ENCODE data around the gene GUCY1A1. TPM values are rescaled to one million over a fixed set of nuclear protein-coding genes. Genes with fewer than 3 reads are reported as not detected.

The GUCY1A1 gene
- total RNA-seq, 2 experiments from 2014 or later, result not detected

GRCh38 chr4:155769090-155769489 lies 102.4 kb downstream of the GUCY1A1 start:
- H3K4me3 Mint-ChIP-seq, result no peak overlapping the region
- H3K9me3 Mint-ChIP-seq (ENCODE audit: low read depth), result no peaks in the 10 kb centered on the region
- no peaks in the 10 kb centered on the region for H3K4me1 Mint-ChIP-seq
- no peak for ATAC-seq
- peaks cover 2% of the 10 kb centered on the region for H3K27me3 Mint-ChIP-seq
- ChIA-PET CTCF (interaction anchor here (1.4 kb wide), 1 partner anchor 18 kb away, joined by 6 read pairs; no protein-coding TSS in a partner anchor), POLR2A (no interaction called here)
- no peaks in the 10 kb centered on the region for H3K36me3 Mint-ChIP-seq (ENCODE audit: low read depth)
- no peak for DNase-seq
- intact Hi-C loops (cut with DNase I, micrococcal nuclease), result no loop called here
- no peak overlapping the region for H3K27ac Mint-ChIP-seq

GRCh38 chr4:155772459-155773195 lies 106.0 kb downstream of the GUCY1A1 start:
- no peaks in the 10 kb centered on the region for H3K9me3 Mint-ChIP-seq (ENCODE audit: low read depth)

GRCh38 chr4:155773196-155773800 lies 106.7 kb downstream of the GUCY1A1 start:
- H3K27me3 Mint-ChIP-seq, result no peaks in the 10 kb centered on the region
- DNase-seq, result no peak
- no peaks in the 10 kb centered on the region for H3K9me3 Mint-ChIP-seq (ENCODE audit: low read depth)
- H3K4me1 Mint-ChIP-seq, result no peaks in the 10 kb centered on the region
- ATAC-seq, result no peak
- H3K27ac Mint-ChIP-seq, result no peak overlapping the region
- no peaks in the 10 kb centered on the region for H3K36me3 Mint-ChIP-seq (ENCODE audit: low read depth)
- ChIA-PET CTCF (interaction anchor here (0.6 to 1.0 kb wide), 2 partner anchors 16 to 1204 kb away, joined by 3 read pairs; no protein-coding TSS in a partner anchor), POLR2A (no interaction called here)
- no peak overlapping the region for H3K4me3 Mint-ChIP-seq
- intact Hi-C loops (cut with DNase I, micrococcal nuclease), result no loop called here

More at GRCh38 chr4:155772459-155773195, 106.0 kb downstream of the GUCY1A1 start:
- no peak for ATAC-seq
- no peak overlapping the region for H3K27ac Mint-ChIP-seq
- intact Hi-C loops (cut with DNase I, micrococcal nuclease), result no loop called here
- H3K4me1 Mint-ChIP-seq, result no peaks in the 10 kb centered on the region
- POLR2A ChIA-PET, result no interaction called here
- DNase-seq, result no peak
- H3K27me3 Mint-ChIP-seq, result no peaks in the 10 kb centered on the region
- H3K36me3 Mint-ChIP-seq (ENCODE audit: low read depth), result no peaks in the 10 kb centered on the region
- CTCF ChIA-PET, result interaction anchor here (0.6 to 1.0 kb wide), 2 partner anchors 17 to 1204 kb away, joined by 3 read pairs; no protein-coding TSS in a partner anchor
- no peak overlapping the region for H3K4me3 Mint-ChIP-seq

GRCh38 chr4:155774033-155774432 lies 107.4 kb downstream of the GUCY1A1 start:
- Mint-ChIP-seq H3K27me3 (no peaks in the 10 kb centered on the region), H3K27ac (no peak overlapping the region), H3K9me3 (ENCODE audit: low read depth) (no peaks in the 10 kb centered on the region), H3K36me3 (ENCODE audit: low read depth) (no peaks in the 10 kb centered on the region), H3K4me3 (no peak overlapping the region), H3K4me1 (no peaks in the 10 kb centered on the region)
- ChIA-PET POLR2A (no interaction called here), CTCF (interaction anchor here (1.0 kb wide), 1 partner anchor 15 kb away, joined by 3 read pairs; no protein-coding TSS in a partner anchor)
- intact Hi-C loops (cut with DNase I, micrococcal nuclease), result no loop called here
- ATAC-seq (no peak), DNase-seq (no peak)

- ChIA-PET POLR2A (no interaction called here), CTCF (interaction anchor here (0.6 to 1.2 kb wide), 3 partner anchors 24 to 181 kb away, joined by 3 to 4 read pairs (median 4); no protein-coding TSS in a partner anchor)
These were observed 111.5 kb downstream of the GUCY1A1 start for GRCh38 chr4:155777971-155778735.

GRCh38 chr4:155780775-155781174 lies 114.1 kb downstream of the GUCY1A1 start:
- Mint-ChIP-seq H3K9me3 (ENCODE audit: low read depth) (no peaks in the 10 kb centered on the region), H3K4me1 (no peaks in the 10 kb centered on the region), H3K27ac (no peak overlapping the region), H3K27me3 (peaks cover 4% of the 10 kb centered on the region), H3K36me3 (ENCODE audit: low read depth) (no peaks in the 10 kb centered on the region), H3K4me3 (no peak overlapping the region)
- POLR2A ChIA-PET, result no interaction called here
- intact Hi-C loops (cut with DNase I, micrococcal nuclease), result loop anchor here in 1 of 2 experiments (10.0 kb wide), 1 partner anchor 246 kb away; no protein-coding TSS in a partner anchor
- ATAC-seq, result no peak
- CTCF ChIA-PET, result no interaction called here
- DNase-seq, result no peak

More at GRCh38 chr4:155777971-155778735, 111.5 kb downstream of the GUCY1A1 start:
- Mint-ChIP-seq H3K27me3 (peaks cover 4% of the 10 kb centered on the region), H3K9me3 (ENCODE audit: low read depth) (no peaks in the 10 kb centered on the region), H3K27ac (no peak overlapping the region), H3K4me3 (no peak overlapping the region), H3K4me1 (no peaks in the 10 kb centered on the region), H3K36me3 (ENCODE audit: low read depth) (no peaks in the 10 kb centered on the region)
- ATAC-seq (no peak), DNase-seq (no peak)
- intact Hi-C loops (cut with DNase I, micrococcal nuclease), result no loop called here

GRCh38 chr4:155781249-155781831 lies 114.7 kb downstream of the GUCY1A1 start:
- intact Hi-C loops (cut with DNase I, micrococcal nuclease), result loop anchor here in 1 of 2 experiments (10.0 kb wide), 1 partner anchor 247 kb away; no protein-coding TSS in a partner anchor
- H3K9me3 Mint-ChIP-seq (ENCODE audit: low read depth), result no peaks in the 10 kb centered on the region
- H3K36me3 Mint-ChIP-seq (ENCODE audit: low read depth), result no peaks in the 10 kb centered on the region
- ChIA-PET POLR2A (no interaction called here), CTCF (interaction anchor here (0.9 kb wide), 1 partner anchor 19 kb away, joined by 3 read pairs; no protein-coding TSS in a partner anchor)
- no peak for ATAC-seq
- H3K27me3 Mint-ChIP-seq, result peaks cover 4% of the 10 kb centered on the region
- no peak overlapping the region for H3K4me3 Mint-ChIP-seq
- H3K27ac Mint-ChIP-seq, result no peak overlapping the region
- H3K4me1 Mint-ChIP-seq, result no peaks in the 10 kb centered on the region
- no peak for DNase-seq

Other genes with a start within 250 kb of the GUCY1A1 start
- gene GUCY1B1, start 92.2 kb downstream of the GUCY1A1 start, total RNA-seq, result under 1 TPM; 0.37 to 0.63 TPM
- gene ASIC5, start 199.4 kb downstream of the GUCY1A1 start, total RNA-seq, result not detected
- not detected for gene TDO2, start 236.8 kb downstream of the GUCY1A1 start, total RNA-seq

All from activated CD4-positive, alpha-beta T cell treated with anti-CD3 and anti-CD28 coated beads for 36 hours (primary cell).